K562 (cell line): ENCODE measurements around the gene ALOX12B. TPM values are rescaled to one million over a fixed set of nuclear protein-coding genes. Genes with fewer than 3 reads are reported as not detected.
A peak's percentile ranks its signal among the peaks of the same experiment; 100 is the strongest.

Experiments used
- ATF2 ChIP-seq: sonication (generic); formaldehyde crosslinking; IDR thresholded peaks from 2 replicates; pipeline ENCODE4 v1.8.1; 2022; ENCODE audit warnings: missing genetic modification reagents
- CEBPB ChIP-seq: fragments of 450-650 bp; IDR thresholded peaks from 2 replicates; pipeline ENCODE4 v1.6.1; 2016; ENCODE audit warnings: missing genetic modification characterization, missing compliant biosample characterization
- CEBPG ChIP-seq, 3 experiments: fragments of 200-800 bp in 1 of 3; sonication (Bioruptor generic) in 1 of 3; sonication (generic) in 1 of 3; formaldehyde crosslinking in 1 of 3; IDR thresholded peaks in 2 of 3; conservative IDR thresholded peaks in 1 of 3; 2 replicates each; pipeline versions ENCODE4 v1.6.1 to v1.8.0; 2016 to 2022; ENCODE audit warnings: missing compliant biosample characterization in 2 of 3, missing genetic modification characterization in 2 of 3, mild to moderate bottlenecking in 1 of 3, missing genetic modification reagents in 1 of 3
- ERF ChIP-seq: fragments of 450-650 bp; formaldehyde crosslinking; IDR thresholded peaks from 2 replicates; pipeline ENCODE4 v1.4.0; 2020; ENCODE audit warnings: mild to moderate bottlenecking, mixed read lengths
- GTF2A2 ChIP-seq: IDR thresholded peaks from 2 replicates; pipeline ENCODE4 v1.6.1; 2016; ENCODE audit warnings: mild to moderate bottlenecking, missing genetic modification characterization, missing compliant biosample characterization
- GTF3C2 ChIP-seq: IDR thresholded peaks from 3 replicates; pipeline ENCODE4 v1.6.1; 2011; ENCODE audit warnings: borderline replicate concordance, mild to moderate bottlenecking, moderate library complexity; ENCODE audit not compliant: insufficient read length; ENCODE audit errors: extremely low read depth
- HEY1 ChIP-seq: fragments of 250-450 bp; sonication (Bioruptor Pico); IDR thresholded peaks from 2 replicates; pipeline ENCODE4 v1.5.0; 2020; ENCODE audit warnings: mild to moderate bottlenecking, moderate library complexity, borderline replicate concordance
- KAT2B ChIP-seq: IDR thresholded peaks from one replicate; pipeline ENCODE4 v1.6.1; 2012; ENCODE audit warnings: low read depth, mild to moderate bottlenecking, control low read depth, inconsistent platforms, low read length, moderate library complexity
- KAT7 ChIP-seq: sonication (generic); formaldehyde crosslinking; IDR thresholded peaks from 2 replicates; pipeline ENCODE4 v1.8.0; 2022; ENCODE audit warnings: missing genetic modification reagents, mild to moderate bottlenecking, borderline replicate concordance
- NRF1 ChIP-seq, 2 experiments: fragments of 450-650 bp; IDR thresholded peaks in 1 of 2; conservative IDR thresholded peaks in 1 of 2; 2 replicates each; pipeline ENCODE4 v1.6.1; 2014; ENCODE audit warnings: mild to moderate bottlenecking in 2 of 2
- SLC30A9 ChIP-seq: fragments of 250-450 bp; sonication (Bioruptor Pico); IDR thresholded peaks from 2 replicates; pipeline ENCODE4 v1.8.0; 2022; ENCODE audit warnings: mild to moderate bottlenecking, moderate library complexity
- SMAD4 ChIP-seq: fragments of 250-450 bp; sonication (Bioruptor Pico); conservative IDR thresholded peaks from 2 replicates; pipeline ENCODE4 v1.8.0; 2021; ENCODE audit warnings: inconsistent platforms, mild to moderate bottlenecking, moderate library complexity
- TAF1 ChIP-seq: IDR thresholded peaks from 2 replicates; pipeline ENCODE4 v1.6.1; 2011; ENCODE audit warnings: mild to moderate bottlenecking, low read length, moderate library complexity; ENCODE audit not compliant: insufficient read depth, control insufficient read depth, severe bottlenecking; ENCODE audit errors: extremely low read depth
- THRAP3 ChIP-seq: fragments of 450-650 bp; IDR thresholded peaks from 2 replicates; pipeline ENCODE4 v1.6.1; 2016; ENCODE audit warnings: mild to moderate bottlenecking, inconsistent platforms, borderline replicate concordance
- YBX1 ChIP-seq: fragments of 450-650 bp; IDR thresholded peaks from 2 replicates; pipeline ENCODE4 v1.7.1; 2016; ENCODE audit warnings: mild to moderate bottlenecking
- ZBTB8A ChIP-seq: fragments of 450-650 bp; IDR thresholded peaks from 2 replicates; pipeline ENCODE4 v1.6.1; 2018; ENCODE audit warnings: mild to moderate bottlenecking, moderate library complexity; ENCODE audit not compliant: partially characterized antibody
- polyA plus RNA-seq, 8 experiments: library from polyadenylated mRNA; depleted of rRNA in 4 of 8; stranded (reverse) in 5 of 8; unstranded in 3 of 8; fragments of >200 nt; fragmentation: Nextera tagmentation in 2 of 8; fragmentation: Illumina TruSeq in 1 of 8; extraction: Ambion mirVana in 2 of 8; extraction: Trizol in 1 of 8; gene quantifications; 2 replicates each; pipeline versions ENCODE4 v1.2.1 to v1.2.3, GENCODE V29; 2011 to 2014; ENCODE audit warnings: inconsistent platforms in 1 of 8, missing spikeins in 1 of 8
- total RNA-seq, 7 experiments: library from RNA; depleted of rRNA in 6 of 7; stranded (reverse); fragments of >200 nt in 6 of 7; fragmentation: Illumina TruSeq in 2 of 7; extraction: Trizol in 2 of 7; gene quantifications; 2 replicates each; pipeline versions ENCODE4 v1.2.1 to v1.2.3, GENCODE V29; 2011 to 2021; ENCODE audit warnings: low replicate concordance in 1 of 7
- TF ChIP-seq, protein P1 (sequence below): conservative IDR thresholded peaks from 2 replicates; pipeline ENCODE4 v1.6.1; 2011; ENCODE audit warnings: low read depth, mild to moderate bottlenecking, low read length; ENCODE audit not compliant: control insufficient read depth
- TF ChIP-seq, protein P2 (sequence below): fragments of 200-400 bp; formaldehyde crosslinking; IDR thresholded peaks from 2 replicates; pipeline ENCODE4 v1.6.1; 2017; ENCODE audit warnings: mild to moderate bottlenecking, low read depth, low read length, moderate library complexity

The ALOX12B gene
- total and polyA plus RNA-seq, 9 of the 15 experiments (the other 6 are each of a cell fraction or from before 2014, with no cell fraction given) = not detected

DNA sequence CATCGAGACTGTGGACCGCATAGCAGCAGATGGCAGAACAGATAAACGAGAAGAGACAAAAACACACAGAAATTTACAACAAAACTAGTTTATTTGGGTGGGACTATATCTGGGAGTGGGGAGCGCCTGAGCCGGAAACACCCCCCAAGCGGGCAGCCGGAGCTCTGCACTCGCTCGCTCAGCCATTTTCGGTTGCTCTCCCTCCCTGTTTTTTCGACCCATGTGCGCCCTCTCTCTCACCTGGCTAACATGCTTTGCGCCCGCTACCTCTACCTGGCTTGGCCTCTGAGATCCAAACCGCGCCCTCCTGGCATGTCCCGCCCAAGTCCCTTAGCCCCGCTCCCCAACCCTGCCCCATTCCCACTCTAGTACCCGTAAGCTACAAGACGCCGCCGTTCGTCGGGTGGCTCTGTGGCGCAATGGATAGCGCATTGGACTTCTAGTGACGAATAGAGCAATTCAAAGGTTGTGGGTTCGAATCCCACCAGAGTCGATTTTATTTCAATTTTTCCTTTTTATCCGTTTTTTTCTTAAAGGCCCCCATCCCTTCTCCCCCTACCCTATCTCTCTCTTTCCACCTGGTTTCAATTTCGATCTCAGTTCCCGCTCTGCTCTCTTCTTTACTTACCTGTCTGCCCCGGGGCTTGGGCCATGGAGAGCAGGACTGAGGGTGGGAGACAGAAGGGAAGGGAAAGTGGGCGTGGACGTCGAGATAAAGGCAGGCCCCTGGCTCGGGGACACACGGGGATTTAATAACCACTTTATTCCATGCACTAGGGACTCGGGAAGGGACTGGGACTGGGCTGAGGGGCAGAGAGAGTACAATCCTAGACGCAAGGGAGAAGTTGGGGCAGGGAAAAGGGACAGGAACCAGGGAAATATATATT lies 33.2 kb upstream of the ALOX12B start (continued):
- TF ChIP-seq THRAP3 = no peak
- no peak for TF ChIP-seq KAT2B
- TF ChIP-seq ZBTB8A = no peak
- no peak for TF ChIP-seq SLC30A9
- 0 out of 4 replicates have a peak, but pooled peaks of 1 of the 2 experiments have one; percentile 9 for TF ChIP-seq NRF1 (conservative IDR thresholded peaks at IDR 0.05 in 1 of 2, IDR thresholded peaks at IDR 0.05 in 1 of 2)
- no peak for TF ChIP-seq YBX1
- no peak for TF ChIP-seq ATF2 (CRISPR knock-in tag)
- TF ChIP-seq GTF2A2 (tag) = no peak
- no peak for TF ChIP-seq ERF
- TF ChIP-seq SMAD4 (CRISPR knock-in tag) = no peak
- peak; percentile 86 for TF ChIP-seq GTF3C2
- TF ChIP-seq, protein P1, sequence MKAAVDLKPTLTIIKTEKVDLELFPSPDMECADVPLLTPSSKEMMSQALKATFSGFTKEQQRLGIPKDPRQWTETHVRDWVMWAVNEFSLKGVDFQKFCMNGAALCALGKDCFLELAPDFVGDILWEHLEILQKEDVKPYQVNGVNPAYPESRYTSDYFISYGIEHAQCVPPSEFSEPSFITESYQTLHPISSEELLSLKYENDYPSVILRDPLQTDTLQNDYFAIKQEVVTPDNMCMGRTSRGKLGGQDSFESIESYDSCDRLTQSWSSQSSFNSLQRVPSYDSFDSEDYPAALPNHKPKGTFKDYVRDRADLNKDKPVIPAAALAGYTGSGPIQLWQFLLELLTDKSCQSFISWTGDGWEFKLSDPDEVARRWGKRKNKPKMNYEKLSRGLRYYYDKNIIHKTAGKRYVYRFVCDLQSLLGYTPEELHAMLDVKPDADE = no peak
- peak; percentile 44; the same call in 1 of the 2 replicates for TF ChIP-seq CEBPB
- TF ChIP-seq HEY1 (CRISPR knock-in tag) = no peak
- TF ChIP-seq KAT7 (CRISPR knock-in tag) = 0 out of 2 replicates have a peak, but pooled peaks have one; percentile 25
- TF ChIP-seq, protein P2, sequence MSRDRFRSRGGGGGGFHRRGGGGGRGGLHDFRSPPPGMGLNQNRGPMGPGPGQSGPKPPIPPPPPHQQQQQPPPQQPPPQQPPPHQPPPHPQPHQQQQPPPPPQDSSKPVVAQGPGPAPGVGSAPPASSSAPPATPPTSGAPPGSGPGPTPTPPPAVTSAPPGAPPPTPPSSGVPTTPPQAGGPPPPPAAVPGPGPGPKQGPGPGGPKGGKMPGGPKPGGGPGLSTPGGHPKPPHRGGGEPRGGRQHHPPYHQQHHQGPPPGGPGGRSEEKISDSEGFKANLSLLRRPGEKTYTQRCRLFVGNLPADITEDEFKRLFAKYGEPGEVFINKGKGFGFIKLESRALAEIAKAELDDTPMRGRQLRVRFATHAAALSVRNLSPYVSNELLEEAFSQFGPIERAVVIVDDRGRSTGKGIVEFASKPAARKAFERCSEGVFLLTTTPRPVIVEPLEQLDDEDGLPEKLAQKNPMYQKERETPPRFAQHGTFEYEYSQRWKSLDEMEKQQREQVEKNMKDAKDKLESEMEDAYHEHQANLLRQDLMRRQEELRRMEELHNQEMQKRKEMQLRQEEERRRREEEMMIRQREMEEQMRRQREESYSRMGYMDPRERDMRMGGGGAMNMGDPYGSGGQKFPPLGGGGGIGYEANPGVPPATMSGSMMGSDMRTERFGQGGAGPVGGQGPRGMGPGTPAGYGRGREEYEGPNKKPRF = no peak
- peak; percentile 62 for TF ChIP-seq CEBPG (CRISPR knock-in tag; IDR thresholded peaks at IDR 0.05)
- TF ChIP-seq CEBPG (tag; conservative IDR thresholded peaks at IDR 0.05 in 1 of 2, IDR thresholded peaks at IDR 0.05 in 1 of 2) = no peak
- no peak for TF ChIP-seq TAF1
